OCI-LY1 (cell line): ENCODE results near the gene RGS13.

ENCODE experiments used
- EZH2 ChIP-seq: fragments of 200-600 bp; sonication (generic), shearing (Covaris generic); IDR thresholded peaks from 2 replicates; pipeline ENCODE4 v1.8.0; 2017; ENCODE audit warnings: borderline replicate concordance, mixed run types, mild to moderate bottlenecking, antibody characterized with exemption, low read length, moderate library complexity, mixed read lengths
- TF ChIP-seq, protein P1 (sequence below): fragments of 200-600 bp; sonication (generic), shearing (Covaris generic); IDR thresholded peaks from 2 replicates; pipeline ENCODE4 v1.5.1; 2017; ENCODE audit warnings: mild to moderate bottlenecking, antibody characterized with exemption, low read length, moderate library complexity, mixed read lengths

DNA sequence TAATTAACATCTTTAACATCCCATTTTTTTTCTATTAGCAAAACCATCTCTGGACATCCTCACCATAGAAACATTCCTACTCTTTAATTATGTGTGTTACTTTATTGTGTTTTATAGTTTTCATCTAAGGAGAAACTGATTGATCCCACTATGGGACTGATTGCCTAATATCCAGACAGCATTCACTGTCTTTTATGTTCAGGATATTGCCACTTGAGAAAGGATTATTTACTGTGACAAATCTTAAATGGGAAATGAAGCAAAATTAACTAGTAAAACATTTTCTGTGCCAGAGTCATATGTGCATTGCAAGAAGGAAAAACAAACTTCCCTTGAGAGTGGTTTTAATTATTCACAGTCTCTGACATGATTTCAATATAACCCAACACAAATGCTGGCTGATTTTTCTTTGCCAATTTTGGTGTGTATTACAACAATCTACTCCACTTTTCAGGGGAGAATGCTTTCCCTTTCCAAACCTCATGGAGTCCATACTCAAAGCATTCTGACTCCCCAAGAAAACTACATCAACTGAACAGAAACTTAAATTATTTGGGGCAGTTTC lies 15.8 kb upstream of the RGS13 start:
- TF ChIP-seq EZH2, result no peak
- TF ChIP-seq, protein P1, sequence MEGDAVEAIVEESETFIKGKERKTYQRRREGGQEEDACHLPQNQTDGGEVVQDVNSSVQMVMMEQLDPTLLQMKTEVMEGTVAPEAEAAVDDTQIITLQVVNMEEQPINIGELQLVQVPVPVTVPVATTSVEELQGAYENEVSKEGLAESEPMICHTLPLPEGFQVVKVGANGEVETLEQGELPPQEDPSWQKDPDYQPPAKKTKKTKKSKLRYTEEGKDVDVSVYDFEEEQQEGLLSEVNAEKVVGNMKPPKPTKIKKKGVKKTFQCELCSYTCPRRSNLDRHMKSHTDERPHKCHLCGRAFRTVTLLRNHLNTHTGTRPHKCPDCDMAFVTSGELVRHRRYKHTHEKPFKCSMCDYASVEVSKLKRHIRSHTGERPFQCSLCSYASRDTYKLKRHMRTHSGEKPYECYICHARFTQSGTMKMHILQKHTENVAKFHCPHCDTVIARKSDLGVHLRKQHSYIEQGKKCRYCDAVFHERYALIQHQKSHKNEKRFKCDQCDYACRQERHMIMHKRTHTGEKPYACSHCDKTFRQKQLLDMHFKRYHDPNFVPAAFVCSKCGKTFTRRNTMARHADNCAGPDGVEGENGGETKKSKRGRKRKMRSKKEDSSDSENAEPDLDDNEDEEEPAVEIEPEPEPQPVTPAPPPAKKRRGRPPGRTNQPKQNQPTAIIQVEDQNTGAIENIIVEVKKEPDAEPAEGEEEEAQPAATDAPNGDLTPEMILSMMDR, result no peak
